Activated CD4-positive, CD25-positive, alpha-beta regulatory T cell treated with anti-CD3 and anti-CD28 coated beads, Interleukin-2, amount 50 U/mL, for 16 hours (primary cell): ENCODE data around the gene SLC25A25.
"Not testable (repeated sequence)": the region's sequence is repeated elsewhere in the genome, so short reads cannot be mapped to it uniquely, and the experiment has no call there.

Source experiments
- DNase-seq: peaks from one replicate; pipeline ENCODE4 v3.0.0-alpha.2; 2020; ENCODE audit warnings: low read depth, low spot score

SLC25A25 gene

GRCh38 chr9:128051932-128052709 is 15.9 kb upstream of the SLC25A25 start:
- no peak for DNase-seq

- DNase-seq = no peak
These were observed 14.5 kb upstream of the SLC25A25 start for GRCh38 chr9:128053560-128053959.

- no peak for DNase-seq
These were observed 13.9 kb upstream of the SLC25A25 start for GRCh38 chr9:128054087-128054486.

- DNase-seq = no peak
These were observed 12.5 kb upstream of the SLC25A25 start for GRCh38 chr9:128055344-128056040.

GRCh38 chr9:128056086-128056485 is 11.9 kb upstream of the SLC25A25 start:
- DNase-seq = no peak

GRCh38 chr9:128056887-128057723 is 10.9 kb upstream of the SLC25A25 start:
- no peak for DNase-seq

- no peak for DNase-seq
These were observed 10.2 kb upstream of the SLC25A25 start for GRCh38 chr9:128057724-128058409.

- no peak for DNase-seq
These were observed 8.6 kb upstream of the SLC25A25 start for GRCh38 chr9:128059365-128059983.

- no peak for DNase-seq
These were observed 6.6 kb upstream of the SLC25A25 start for GRCh38 chr9:128061275-128061960.

- no peak for DNase-seq
These were observed 5.8 kb upstream of the SLC25A25 start for GRCh38 chr9:128062279-128062678.

GRCh38 chr9:128062846-128063831 is 4.9 kb upstream of the SLC25A25 start:
- DNase-seq = no peak

GRCh38 chr9:128065907-128066712 is 1.9 kb upstream of the SLC25A25 start:
- DNase-seq = no peak

- DNase-seq = peak; percentile 90
These were observed 1.1 kb upstream of the SLC25A25 start, which contains the start of gene NAIF1 for GRCh38 chr9:128066713-128067644. NAIF1 (minus strand) TSS chr9:128067320; CDS start chr9:128067101, 219 bp downstream.

GRCh38 chr9:128068386-128069205 is 564 bp downstream of the SLC25A25 start:
- no peak for DNase-seq

GRCh38 chr9:128070874-128071273 is 2.8 kb downstream of the SLC25A25 start:
- no peak for DNase-seq

- DNase-seq = not testable (repeated sequence)
These were observed 3.4 kb downstream of the SLC25A25 start for GRCh38 chr9:128071475-128071874.
